GM18861 (cell line): Measurements from ENCODE around the gene ASB2.

Experiments
- ATAC-seq: cut with Tn5 transposase; IDR thresholded peaks from one replicate; pipeline ENCODE4 v1.9.1; 2021; ENCODE audit not compliant: unreplicated experiment

The ASB2 gene

DNA sequence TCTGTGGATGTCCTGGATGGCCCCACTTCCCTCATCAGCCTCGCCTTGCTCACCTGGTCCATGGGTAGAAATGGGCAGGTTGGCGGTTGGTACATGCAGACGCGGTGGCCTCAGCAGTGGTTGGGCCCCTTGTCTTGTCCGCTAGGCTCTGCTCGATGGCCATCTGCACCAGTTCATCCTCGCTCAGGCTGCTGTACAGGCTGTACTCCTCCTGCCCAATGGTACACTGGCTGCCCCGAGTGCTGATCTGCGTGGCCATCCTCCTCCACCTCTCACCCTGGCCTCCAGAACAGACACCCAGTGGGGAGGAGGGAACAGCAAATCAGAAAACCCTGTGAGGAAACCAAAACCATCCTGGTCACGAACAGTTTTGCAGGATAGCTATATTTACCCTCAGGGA is 12.1 kb downstream of the ASB2 start:
- no peak for ATAC-seq

DNA sequence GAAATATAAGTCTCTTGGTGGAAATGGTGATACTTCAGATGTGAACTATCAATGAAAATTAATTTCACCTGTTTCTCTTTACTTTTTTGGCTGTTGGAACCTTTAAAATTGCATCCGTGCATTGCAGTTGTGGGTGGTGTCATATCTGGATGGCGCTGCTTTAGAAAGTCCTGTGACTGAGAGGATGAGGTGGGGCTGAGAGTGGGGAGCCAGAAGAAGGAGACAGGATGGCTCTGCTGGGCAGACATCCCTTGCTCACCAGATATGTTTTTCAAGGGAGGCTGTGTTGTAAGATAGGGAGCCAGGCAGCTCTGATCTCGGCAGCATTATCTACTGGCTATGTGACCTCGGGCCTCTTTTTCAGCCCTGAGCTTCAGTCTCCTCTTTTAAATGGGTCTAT is 12.7 kb downstream of the ASB2 start:
- no peak for ATAC-seq

DNA sequence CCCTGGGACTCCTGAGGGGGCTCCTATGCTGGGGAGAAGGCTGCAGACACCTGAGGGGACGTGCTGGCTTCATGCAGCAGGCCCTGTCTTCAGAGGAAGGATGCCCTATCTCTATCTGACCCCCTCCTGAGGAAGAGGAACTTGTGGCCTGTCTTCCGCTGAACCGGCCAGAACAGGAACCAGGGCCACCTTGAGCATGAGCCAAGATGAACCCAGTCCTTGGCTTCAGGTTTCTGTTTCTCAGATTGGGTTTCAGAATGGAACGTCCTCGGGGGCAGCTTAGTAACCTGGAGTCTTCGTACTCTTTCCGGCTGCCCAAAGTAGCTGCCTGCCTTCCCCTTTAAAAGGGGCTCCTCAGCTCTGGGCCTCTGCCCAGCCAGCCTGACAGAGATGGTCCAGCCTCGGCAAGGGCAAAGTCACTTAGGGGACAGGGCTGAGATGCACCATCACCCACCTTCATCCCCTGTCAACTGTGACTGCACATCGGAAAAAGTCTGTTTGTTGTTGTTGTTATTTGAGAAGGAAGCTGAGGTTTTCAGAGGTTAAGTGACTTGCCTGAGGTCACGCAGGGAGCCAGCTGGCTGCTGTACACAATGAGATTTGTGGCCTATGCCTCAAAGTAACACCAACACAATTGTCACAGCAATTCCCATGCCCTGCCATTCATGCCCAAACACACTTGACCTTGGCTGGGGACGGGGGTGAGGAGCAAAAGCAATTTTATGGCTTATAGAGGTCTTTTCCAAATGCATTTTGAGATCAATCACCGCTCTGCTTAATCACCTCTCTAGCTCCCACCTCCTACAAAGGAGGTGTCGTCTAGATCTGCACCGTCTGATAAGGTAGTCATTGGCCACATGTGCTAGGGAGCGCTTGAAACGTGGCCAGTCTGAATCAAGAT is 13.4 kb downstream of the ASB2 start:
- ATAC-seq, result peak; percentile 37

DNA sequence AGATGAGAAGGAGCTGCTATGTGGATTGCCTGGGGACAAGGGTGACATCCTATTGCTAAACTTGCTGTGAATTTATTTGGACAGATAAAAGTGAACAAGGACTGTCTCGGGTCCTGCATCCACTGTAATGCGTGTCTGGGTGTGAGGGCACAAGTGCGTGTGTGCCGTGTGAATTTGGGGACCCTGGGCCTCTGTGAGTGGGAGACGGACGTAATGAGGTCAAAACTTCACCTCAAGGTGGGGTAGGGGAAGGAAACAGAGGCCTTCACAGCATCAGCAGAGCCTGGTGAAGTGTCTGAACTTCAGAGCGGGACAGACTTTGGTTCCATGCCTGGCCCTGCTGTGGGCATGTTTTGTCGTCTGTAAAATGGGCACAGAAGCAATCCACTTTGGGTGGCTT is 14.8 kb downstream of the ASB2 start:
- ATAC-seq, result no peak

DNA sequence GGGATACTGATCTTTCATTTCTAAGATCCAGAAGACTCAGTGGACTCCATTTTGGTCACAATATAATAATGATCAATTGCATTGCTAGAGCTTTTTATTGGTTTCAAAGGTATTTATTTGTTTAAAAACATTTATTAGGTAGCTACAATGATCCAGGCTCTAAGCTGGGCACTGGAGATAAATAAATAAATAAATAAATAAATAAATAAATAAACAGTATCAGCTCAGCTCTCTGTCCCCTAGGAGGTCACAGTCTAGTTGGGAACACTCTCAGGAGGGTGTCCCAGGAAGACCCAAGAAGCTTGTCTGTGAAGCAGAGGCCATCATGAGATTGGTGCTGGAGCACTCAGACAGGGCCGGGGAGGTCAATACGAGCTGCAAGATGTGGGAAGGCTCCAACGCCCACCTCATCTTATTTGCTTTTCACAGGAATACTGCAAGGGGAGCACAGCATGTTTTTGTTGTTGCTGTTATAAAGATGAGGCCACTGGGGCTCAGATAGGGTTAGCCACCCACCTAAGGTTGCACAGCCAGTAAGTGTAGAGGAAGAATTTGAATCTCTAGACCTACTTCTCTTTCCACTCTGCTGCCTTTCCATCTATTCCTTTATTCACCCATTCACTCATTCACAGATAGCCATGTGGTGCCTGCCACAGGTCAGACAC is 15.5 kb downstream of the ASB2 start:
- ATAC-seq, result no peak

DNA sequence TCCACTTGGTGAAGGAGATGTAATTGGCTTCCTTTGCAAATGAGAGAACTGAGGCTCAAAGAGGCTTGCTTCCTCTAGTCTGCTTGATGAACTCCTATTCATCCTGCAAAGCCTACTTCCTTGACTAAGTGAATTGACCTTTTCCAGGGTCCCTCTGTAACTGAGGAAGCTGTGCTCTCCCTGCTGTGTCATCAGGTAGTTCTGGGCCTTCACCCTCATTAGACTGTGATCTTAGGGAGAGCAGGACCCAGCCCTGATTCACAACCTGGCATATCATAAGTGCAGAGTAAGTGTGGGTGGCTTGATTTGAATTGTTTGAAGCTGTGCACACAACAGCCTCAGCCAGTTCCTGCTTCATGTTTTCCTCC is 16.3 kb downstream of the ASB2 start:
- ATAC-seq, result no peak

DNA sequence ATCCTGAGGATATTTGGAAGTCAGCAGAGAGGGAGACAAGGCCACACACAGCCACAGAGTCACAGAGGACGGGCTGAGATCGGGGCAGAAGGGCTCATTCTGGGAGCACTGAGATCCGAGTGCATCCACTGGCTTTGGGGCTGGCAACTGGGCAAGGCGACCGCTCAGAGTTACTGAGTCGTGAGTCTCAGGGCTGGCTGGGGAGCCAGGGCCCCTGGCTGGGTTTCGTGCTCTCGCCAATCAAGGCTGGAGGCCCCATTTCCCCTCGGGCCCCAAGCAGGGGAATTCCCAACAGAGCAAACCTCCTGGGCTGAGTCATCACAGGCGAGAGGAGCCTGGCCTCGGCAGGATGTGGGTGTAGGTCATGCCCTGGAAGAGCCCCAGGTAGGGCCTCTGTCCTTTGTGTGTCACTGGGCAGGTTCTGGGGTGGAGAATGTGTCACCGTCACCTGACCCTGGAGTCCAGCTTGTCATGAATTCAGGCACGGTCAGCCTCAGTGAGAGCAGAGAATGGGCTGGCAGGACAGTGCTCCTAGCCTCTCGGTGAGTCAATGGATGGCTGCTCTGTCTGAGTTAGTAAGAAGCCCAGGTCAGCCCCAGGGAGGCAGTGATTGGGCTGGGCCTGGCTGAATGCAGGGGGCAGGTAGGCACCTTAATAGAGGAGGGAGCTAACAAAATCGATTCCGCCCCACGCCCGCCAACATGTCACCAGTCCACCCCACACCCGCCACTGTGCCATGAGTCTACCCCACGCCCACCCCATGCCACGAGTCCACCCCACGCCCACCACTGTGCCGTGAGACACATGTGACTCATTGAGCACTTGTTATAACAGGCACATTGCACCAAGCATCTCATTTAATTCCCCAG is 16.9 kb downstream of the ASB2 start:
- ATAC-seq, result peak; percentile 71

DNA sequence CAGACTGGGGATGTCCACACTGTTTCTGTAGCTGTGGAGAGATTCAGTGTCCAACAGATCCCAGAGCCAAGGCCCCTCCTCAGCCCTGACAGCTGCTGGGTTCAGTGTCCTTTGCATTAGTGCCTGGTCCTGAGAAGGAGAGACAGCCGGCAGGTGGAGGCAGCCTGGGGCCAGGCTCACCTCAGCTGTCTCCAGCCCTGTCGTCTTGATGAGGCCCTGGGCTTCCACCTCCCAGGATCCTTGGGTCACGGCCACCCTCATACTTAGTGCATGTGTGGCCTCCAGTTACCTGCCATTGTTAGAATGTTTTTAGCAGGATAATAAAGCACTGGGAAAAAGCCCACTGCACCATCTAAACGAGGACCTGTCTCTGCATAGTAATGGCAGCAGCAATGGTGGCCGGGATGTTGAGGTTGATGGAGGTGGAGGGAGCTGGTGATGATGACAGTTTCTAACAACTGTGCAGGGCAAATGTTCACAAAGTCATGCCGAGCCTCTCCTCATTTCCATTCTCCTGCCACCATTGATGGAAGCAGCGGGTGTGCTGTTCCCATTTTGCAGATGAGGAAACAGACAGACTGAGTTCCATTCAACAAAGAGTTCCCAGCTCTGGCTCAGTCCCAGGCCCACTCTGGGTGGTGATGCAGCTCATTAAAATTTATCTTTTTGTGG is 17.7 kb downstream of the ASB2 start:
- no peak for ATAC-seq

DNA sequence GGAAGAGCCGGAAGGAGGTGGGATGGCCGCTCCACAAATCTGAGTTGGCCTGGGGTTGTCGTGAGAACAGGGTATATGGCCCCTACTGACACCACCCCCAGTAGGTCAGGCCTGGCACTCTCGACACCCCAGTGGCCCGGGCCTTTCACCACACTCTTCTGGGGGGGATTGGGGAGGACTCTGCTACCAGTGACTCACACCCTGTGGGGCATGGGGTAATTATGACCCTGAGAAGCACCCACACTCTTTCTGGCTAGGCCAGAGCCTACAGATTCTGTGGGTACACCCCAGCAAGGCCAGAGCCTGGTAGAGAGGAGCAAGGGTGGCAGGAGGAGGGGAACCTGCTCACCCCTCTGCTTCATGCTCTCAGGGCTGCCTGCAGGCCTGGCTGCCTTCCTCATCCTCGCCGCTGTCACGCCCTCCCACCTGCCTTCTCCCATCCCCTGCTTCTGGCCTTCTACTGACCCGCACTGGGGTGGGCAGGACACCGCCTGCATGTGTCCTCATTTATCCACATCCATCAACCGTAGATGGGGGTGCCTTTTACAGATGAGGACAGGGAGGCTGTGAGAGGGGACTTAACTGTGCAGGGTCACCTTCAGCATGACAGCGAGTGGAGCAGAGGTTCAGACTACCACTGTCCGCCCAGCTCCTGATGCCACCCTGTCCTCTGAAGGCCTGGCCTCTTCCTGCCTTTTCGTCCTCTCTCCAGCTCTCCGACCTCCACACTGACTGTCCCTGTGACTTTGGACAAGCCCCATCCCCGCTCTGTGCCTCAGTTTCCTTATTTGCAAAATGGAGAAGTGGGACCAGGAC is 18.4 kb downstream of the ASB2 start:
- no peak for ATAC-seq

DNA sequence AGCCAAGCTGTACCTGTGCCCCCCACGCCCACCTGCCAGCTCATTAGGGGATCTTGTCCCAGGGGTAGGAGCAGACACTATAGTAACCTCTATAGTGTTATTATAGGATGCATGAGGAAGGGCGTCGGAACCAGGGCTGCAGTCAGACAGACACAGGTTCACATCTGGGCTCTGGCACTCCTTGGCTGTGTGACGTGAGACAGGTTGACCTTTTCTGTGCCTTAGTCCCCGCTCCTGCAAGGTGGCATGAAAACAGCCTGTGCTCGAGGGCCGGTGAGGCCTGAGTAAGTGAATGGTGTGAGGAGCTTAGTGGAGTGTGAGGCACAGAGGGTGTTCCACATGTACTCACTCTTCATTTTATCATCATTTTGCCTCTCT is 19.0 kb downstream of the ASB2 start:
- ATAC-seq, result no peak

DNA sequence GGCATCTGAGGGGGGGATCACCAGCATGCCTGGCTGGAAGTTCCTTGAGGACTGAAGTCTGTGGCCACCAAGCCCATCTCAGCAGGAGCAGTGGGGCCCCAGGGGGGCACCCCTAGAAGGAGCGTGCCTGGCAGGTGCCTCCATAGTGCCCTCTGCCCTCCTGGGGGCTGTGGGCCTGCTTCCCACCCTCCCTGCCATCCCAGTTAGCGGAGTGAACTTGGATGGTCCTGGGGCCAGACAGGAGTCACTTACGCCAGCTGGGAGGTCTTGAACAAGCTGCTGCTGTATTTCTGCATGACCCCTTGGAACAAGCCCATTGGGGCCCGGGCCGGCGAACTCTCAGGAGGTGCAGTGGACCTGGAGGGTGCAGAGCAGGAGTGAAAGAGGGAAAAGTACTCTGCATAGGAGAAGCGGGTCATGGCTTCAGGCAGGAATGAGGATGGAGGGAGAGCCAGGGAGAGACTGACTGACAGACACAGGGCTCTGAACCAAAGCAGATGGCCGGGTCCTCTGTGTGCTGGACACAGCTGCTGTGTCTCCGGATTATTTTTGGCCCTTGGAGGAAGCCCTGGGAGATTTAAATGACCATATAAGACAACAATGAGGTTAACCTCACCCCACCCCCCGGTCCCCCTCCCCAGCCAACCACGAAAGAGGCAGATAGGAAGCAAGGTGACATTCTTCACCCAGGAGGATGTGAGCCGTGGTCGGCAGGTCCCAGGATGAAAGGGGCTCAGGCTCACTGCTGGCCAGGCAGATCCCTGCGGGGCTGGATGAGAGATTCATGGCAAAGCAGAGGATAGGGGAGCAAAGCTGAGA is 19.6 kb downstream of the ASB2 start:
- ATAC-seq, result no peak

DNA sequence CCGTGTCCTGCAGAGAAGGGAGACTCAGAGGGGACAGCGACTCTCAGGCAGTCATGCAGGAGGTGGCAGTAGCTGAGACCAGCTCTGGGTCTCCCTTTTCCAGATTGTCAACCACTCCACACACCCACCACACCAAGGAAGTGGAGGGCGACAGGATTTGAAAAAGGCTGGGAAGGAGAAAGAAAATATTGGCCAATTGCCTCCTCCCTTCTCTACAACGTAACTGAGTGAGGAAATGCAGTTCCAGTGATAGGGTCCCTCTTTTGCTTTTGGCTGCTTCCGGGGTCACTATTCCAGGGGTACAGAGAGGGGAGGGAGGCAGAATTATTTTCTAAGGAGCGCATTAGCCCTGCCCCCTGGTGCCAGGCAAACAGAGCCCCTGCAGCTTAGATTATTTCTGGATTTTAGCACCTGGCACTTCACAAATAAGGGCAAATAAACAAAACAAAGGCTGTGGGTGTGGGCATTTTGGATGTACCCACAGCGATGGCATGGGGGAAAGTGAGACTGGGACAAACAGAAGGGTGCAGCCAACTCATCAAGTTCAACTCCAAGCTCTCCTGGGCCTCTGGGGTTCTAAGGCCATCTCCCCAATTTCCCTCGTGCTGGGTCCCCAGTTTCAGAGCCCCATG is 20.4 kb downstream of the ASB2 start:
- no peak for ATAC-seq

DNA sequence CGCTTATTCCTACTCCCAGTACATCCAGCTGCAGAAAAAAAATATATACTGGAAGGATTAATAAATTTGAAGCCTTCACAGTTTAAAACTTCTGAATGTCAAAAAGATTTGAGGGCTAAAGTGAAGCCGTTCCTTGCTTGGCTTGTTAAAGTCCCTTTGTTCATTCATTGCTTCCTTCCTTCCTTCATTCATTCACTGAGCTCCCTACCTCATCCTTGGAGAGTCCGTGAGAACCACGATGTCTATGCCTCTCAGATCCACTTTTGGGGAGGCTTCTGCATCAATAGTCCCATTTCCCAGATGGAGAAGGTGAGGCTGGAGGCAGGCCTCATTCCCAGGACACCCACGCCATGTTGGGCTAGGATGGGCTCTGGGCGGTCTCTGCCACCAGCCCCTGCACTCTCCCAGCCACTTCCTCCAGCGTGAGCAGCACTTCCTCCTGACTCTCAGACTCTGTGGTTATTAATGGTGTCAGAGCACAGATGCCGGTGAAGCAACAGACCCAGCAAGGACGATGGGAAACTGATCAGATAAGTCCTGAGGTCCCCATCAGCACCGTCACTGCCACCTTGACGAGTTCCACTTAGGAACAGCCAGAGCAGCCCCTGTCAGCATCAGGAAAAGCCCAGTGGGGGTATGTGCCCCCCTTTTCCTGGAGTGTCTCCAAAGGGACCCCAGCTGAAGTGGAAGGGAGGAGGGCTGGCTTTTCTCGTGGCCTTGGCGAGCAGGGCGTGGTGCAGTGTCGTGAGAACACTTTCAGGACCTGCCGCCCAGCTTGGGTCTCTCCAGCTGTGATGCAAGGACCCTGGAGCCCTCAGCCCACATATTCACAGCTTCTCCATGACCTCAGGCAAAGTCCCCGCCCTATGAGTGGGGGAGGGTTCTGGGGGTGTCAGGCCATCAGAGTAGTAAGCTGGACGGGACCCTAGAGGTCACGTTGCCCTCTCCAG is 21.2 kb downstream of the ASB2 start:
- ATAC-seq, result no peak

DNA sequence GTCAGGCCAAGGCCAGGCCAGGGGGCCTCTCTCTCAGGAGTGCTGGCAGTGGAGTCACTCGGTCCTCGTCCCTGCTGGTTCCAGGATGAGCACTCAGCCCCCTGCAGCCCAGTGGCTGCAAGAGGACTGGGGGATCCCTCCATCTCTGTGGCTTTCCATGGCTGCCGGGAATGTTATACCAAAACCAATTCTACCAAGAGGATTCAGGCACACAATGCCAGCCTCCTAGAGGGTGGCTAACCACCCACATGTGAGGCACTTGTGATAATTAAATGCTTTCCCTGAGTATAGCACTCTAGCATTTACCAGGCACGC is 21.9 kb downstream of the ASB2 start:
- ATAC-seq, result no peak

DNA sequence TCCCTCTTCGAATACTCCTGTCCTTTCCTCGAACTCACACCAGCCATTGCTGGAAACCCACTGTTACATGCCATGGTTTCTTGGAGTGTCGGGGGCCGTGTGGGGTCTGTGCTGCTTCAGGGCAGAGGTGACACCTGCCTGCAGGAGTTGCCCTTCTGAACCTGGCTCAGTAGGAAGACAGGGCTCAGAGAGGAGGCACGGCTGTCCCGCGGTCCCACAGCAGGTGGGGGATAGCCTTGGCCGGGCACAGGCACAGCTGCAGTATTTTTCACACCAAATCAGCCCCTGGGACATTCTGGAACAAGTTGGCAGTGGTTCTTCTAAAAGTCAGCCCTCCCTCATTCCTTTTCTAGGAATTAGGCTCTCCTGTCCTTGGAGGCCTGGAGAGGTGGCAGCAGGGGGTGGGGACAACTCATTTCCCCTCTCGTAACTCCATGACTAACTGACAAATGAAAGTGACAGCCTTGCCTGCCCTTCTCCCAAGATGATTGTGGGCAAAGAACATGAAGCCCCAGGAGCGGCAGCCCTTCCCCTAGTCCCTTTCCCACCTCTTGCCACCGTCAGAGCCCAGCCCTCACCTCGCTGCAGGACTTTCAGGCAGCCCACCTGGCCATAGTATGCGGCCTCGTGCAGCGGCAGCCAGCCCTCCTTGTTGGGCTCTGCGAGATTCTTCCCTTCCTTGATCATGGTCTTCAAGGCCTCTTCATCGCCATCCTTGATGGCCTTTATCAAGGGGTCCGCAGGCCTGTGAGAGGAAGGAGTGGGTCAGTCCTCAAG is 22.4 kb downstream of the ASB2 start:
- no peak for ATAC-seq

DNA sequence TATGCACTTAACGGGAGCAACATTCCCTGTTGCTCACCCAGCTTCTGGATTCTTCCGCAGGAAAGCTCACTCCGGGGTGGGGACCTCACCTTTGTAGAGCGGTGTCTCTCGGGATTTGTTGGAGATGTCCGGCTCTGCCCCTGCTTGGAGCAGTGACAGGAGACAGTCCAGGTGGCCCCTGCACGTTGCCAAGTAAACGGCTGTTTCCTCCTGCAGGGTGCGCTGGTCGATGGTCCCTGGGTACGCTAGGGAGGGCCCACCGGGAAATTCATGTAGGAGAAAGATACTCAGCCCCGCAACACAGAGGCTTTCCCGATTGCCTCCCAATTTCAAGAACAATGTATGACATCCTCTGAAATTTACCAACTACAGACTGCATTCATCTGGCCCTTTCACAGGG is 23.1 kb downstream of the ASB2 start:
- no peak for ATAC-seq

DNA sequence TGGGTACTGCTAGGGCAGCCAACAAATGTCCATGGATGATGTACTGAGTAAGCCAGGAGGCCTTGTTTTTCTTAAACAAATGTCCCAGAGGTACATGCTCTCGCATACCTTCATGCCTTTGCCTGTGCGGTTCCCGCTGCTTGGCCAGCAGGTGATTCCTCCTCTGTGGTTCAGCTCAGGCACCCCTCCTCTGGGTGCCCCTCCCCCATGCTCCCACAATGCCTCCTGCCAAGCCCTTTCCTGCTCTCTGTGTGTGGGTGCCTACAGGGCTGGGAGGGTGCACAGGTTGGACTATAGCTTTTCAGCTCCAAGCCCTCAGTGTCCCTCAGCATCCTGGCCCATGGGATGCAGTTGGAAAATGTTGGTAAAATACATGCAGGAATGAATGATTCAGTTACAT is 23.5 kb downstream of the ASB2 start:
- ATAC-seq, result no peak
